Urinary bladder (tissue), 4 donors: ENCODE results near the gene FAM229A. TPM values are rescaled to one million over a fixed set of nuclear protein-coding genes. Genes with fewer than 3 reads are reported as not detected.
"Not testable (repeated sequence)": the region's sequence is repeated elsewhere in the genome, so short reads cannot be mapped to it uniquely, and the experiment has no call there.

Experiments used
- DNase-seq: peaks from one replicate; pipeline ENCODE4 v3.0.0-alpha.2; 2015; ENCODE audit errors: extremely low spot score
- H3K27ac ChIP-seq: one replicate; pipeline ENCODE4 v1.5.1; 2013; ENCODE audit warnings: low read depth, mild to moderate bottlenecking, moderate library complexity
- H3K36me3 ChIP-seq: one replicate; pipeline ENCODE4 v1.6.1; 2013; ENCODE audit warnings: mild to moderate bottlenecking, moderate library complexity; ENCODE audit not compliant: insufficient read depth
- H3K4me1 ChIP-seq: one replicate; pipeline ENCODE4 v1.6.1; 2013; ENCODE audit warnings: mild to moderate bottlenecking, moderate library complexity; ENCODE audit not compliant: insufficient read depth
- H3K4me3 ChIP-seq: one replicate; pipeline ENCODE4 v1.5.1; 2013; ENCODE audit warnings: low read depth, low read length
- WGBS: extraction: QIAGEN DNeasy Blood & Tissue Kit; methylation state at CpG from one replicate; pipeline ENCODE4 v1.1.7; 2013; 5-methylcytosine and 5-hydroxymethylcytosine counted together
- polyA plus RNA-seq: library from polyadenylated mRNA; stranded (reverse); fragments of 200-250 nt; gene quantifications from one replicate; pipeline ENCODE4 v1.2.3, GENCODE V29; 2013
- total RNA-seq: library from RNA; depleted of rRNA; stranded (reverse); fragments of >200 nt; gene quantifications from one replicate; pipeline ENCODE4 v1.2.3, GENCODE V29; 2014
- donor health status: healthy with polysubstance abuse.
- donor health status: healthy.

FAM229A gene
- total and polyA plus RNA-seq, 2 donors = 3.2 to 7.3 TPM

GRCh38 chr1:32364836-32365235 lies 2.6 kb upstream of the FAM229A start:
- H3K27ac ChIP-seq = no peak overlapping the region

GRCh38 chr1:32363713-32364112 lies 1.4 kb upstream of the FAM229A start:
- Histone ChIP-seq H3K4me3 (no peak overlapping the region), H3K36me3 (no peaks in the 10 kb centered on the region), H3K27ac (no peak overlapping the region), H3K4me1 (peaks cover 3% of the 10 kb centered on the region)
- DNase-seq = no peak
- WGBS = 92% methylated on average over 12 of the region's 12 CpGs

More at GRCh38 chr1:32364836-32365235, 2.6 kb upstream of the FAM229A start:
- peaks cover 3% of the 10 kb centered on the region for H3K4me1 ChIP-seq
- H3K4me3 ChIP-seq = no peak overlapping the region
- 91% methylated on average over 5 of the region's 5 CpGs for WGBS
- no peak for DNase-seq
- H3K36me3 ChIP-seq = peaks cover 8% of the 10 kb centered on the region

DNA sequence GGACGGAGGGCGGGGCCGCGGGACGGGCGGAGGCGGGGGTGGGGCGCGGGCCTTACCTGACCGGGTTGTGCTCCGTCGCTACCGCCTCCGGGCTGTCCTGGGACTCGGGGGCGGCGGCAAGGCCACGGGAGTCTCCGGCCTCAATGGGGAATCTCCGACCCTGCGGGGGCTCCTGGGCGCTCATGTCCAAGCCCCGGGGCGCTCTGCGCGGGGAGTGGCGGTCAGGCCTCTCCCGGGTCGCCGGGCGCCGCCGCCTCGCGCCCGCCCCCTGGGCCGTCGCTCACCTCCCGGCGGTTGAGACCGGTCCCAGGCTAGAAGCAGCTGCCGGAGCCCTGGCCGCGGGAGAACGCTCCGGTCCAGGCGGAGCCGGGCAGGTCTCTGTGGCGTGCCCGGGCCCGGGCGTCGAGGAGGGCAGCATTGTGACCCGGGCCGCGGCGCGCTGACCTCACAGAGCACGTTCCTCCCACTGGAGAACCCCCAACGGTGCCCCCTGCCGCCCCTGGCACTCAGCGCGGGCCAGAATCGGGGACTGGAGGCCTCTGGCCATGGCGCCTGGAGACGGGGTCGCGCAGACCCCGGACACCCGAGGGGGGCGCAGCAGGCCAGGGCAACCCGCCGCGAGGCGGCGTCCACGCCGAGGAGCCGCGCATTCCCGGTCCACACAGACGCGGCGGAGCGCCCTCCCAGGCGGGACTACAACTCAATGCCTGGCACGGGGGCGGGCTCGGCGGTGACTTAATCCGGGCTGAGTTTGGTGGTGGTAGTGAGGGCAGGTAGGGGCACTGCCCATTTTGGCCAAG lies 411 bp downstream of the FAM229A start:
- H3K36me3 ChIP-seq = no peaks in the 10 kb centered on the region
- WGBS = 2% methylated on average over 91 of the region's 91 CpGs
- no peak for DNase-seq
- H3K27ac ChIP-seq = no peak overlapping the region
- peaks cover 3% of the 10 kb centered on the region for H3K4me1 ChIP-seq
- H3K4me3 ChIP-seq = peak overlapping the region; percentile 34

- Histone ChIP-seq H3K36me3 (no peaks in the 10 kb centered on the region), H3K4me3 (peak overlapping the region; percentile 34), H3K27ac (no peak overlapping the region), H3K4me1 (peaks cover 3% of the 10 kb centered on the region)
- no peak for DNase-seq
- WGBS = 52% methylated on average over 35 of the region's 35 CpGs
These were observed 994 bp downstream of the FAM229A start for GRCh38 chr1:32361308-32361673.

DNA sequence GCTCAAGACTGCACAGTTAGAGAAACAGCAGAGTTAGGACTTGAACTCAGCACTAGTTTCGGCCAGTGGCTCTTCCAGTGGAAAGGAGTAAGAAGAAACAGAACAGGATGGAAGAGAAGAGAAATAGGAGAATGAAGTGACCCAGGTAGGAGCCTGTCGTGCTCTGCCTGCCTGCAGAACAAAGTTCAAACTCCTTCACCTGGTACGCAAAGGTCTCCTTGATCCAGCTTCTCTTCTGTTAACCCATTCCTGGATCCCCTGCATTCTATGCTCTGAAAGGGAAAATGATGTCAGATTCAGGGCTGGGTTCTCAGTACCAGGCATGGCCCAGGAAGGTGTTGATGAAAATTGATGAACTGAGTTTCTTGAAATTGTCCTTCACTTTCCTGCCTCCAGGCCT lies 3.9 kb downstream of the FAM229A start:
- WGBS = 80% methylated on average over 3 of the region's 3 CpGs
- Histone ChIP-seq H3K4me1 (peaks cover 3% of the 10 kb centered on the region), H3K4me3 (no peak overlapping the region), H3K36me3 (no peaks in the 10 kb centered on the region), H3K27ac (no peak overlapping the region)
- DNase-seq = no peak

DNA sequence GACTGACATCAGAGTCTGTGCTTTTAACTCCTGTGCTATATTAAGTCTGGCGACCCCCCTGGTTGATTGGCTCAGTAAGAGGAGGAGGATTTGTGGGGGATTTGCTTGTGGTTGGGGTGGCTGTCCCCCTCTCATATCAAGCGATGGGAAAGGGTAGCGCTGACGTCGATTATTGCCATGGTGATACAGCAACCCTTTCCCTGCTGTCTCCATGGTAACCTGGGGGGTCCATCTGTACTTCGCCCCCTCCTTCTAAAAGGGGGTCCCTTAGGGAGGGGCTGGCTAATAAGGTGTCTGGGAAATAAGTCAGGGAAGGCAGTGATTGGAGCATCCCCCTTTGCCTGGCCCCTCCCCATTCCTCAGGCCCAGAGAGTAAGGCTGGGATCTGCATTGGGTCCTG lies 4.7 kb downstream of the FAM229A start:
- Histone ChIP-seq H3K4me1 (peaks cover 3% of the 10 kb centered on the region), H3K27ac (no peak overlapping the region), H3K36me3 (no peaks in the 10 kb centered on the region), H3K4me3 (no peak overlapping the region)
- WGBS = 58% methylated on average over 6 of the region's 6 CpGs
- no peak for DNase-seq

DNA sequence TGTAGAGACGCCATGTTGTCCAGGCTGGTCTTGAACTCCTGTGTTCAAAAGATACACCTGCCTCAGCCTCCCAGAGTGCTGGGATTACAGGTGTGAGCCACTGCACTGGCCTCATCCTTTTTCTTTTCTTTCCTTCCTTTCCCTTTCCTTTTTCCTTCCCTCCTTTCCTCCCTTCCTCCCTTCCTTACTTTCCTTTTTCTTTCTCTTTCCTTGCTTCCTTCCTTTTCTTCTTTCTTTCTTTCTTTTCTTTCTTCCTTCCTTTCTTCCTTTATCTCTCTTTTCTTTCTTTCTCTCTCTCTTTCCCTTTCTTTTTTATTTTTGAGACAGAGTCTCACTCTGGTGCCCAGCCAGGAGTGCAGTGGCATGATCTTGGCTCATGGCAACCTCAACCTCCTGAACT lies 5.8 kb downstream of the FAM229A start:
- DNase-seq = no peak
- H3K36me3 ChIP-seq = no peaks in the 10 kb centered on the region
- peaks cover 2% of the 10 kb centered on the region for H3K4me1 ChIP-seq
- no peak overlapping the region for H3K27ac ChIP-seq
- H3K4me3 ChIP-seq = no peak overlapping the region
- WGBS = 100% methylated on average over 1 of the region's 1 CpG

DNA sequence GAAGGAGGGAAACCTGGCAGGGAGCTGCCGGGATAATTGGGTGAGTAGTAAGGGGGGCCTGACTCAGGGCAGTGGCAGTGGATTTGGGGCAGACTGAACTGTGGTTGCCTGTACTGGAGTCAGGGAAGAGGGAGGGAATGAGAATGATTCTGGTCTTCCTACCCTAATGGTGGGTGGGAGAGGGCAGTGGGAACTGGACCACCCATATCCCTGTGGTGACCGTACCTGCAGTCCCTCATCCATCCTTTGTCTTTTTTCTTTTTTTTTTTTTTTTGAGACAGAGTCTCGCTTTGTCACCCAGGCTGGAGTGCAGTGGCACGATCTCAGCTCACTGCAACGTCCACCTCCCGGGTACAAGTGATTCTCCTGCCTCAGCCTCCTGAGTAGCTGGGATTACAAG lies 6.5 kb downstream of the FAM229A start:
- H3K4me1 ChIP-seq, H3K4me3 ChIP-seq, DNase-seq, H3K27ac ChIP-seq, H3K36me3 ChIP-seq: not testable (repeated sequence)
- 93% methylated on average over 6 of the region's 6 CpGs for WGBS

GRCh38 chr1:32353886-32354570 lies 8.3 kb downstream of the FAM229A start:
- WGBS = 21% methylated on average over 2 of the region's 2 CpGs
- H3K4me1 ChIP-seq = no peaks in the 10 kb centered on the region
- no peak for DNase-seq

GRCh38 chr1:32353431-32353830 lies 8.9 kb downstream of the FAM229A start:
- Histone ChIP-seq H3K36me3 (no peaks in the 10 kb centered on the region), H3K4me3 (no peak overlapping the region), H3K4me1 (no peaks in the 10 kb centered on the region), H3K27ac (no peak overlapping the region)
- DNase-seq = no peak
- 44% methylated on average over 2 of the region's 2 CpGs for WGBS

More at GRCh38 chr1:32353886-32354570, 8.3 kb downstream of the FAM229A start:
- H3K27ac ChIP-seq = no peak overlapping the region
- H3K4me3 ChIP-seq = no peak overlapping the region
- H3K36me3 ChIP-seq = no peaks in the 10 kb centered on the region

DNA sequence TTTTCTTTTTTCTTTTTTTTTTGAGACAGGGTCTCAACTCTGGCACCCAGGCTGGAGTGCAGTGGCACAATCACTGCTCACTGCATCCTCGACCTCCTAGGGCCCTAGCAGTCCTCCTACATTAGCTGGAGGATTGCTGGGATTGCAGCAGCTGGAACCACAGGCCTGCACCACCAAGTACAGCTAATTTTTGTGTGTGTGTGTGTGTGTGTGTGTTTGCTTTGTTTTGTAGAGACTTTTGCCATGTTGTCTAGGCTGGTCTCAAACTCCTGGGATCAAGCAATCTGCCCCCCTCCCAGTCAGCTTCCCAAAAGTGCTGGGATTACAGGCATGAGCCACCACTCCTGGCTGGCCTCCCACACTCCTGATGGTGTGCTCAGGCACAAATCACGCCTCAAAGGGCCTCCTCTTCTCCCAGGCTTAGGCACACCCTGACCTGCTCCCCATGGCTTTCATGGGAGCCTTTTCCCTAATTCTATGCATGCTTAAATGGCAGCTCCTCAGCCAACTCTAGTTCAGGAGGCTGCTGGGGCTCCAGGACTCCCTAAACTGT lies 9.4 kb downstream of the FAM229A start:
- DNase-seq = no peak
- H3K4me1 ChIP-seq = no peaks in the 10 kb centered on the region
- H3K36me3 ChIP-seq = no peaks in the 10 kb centered on the region
- H3K4me3 ChIP-seq = no peak overlapping the region
- WGBS = 67% methylated on average over 2 of the region's 2 CpGs
- no peak overlapping the region for H3K27ac ChIP-seq

DNA sequence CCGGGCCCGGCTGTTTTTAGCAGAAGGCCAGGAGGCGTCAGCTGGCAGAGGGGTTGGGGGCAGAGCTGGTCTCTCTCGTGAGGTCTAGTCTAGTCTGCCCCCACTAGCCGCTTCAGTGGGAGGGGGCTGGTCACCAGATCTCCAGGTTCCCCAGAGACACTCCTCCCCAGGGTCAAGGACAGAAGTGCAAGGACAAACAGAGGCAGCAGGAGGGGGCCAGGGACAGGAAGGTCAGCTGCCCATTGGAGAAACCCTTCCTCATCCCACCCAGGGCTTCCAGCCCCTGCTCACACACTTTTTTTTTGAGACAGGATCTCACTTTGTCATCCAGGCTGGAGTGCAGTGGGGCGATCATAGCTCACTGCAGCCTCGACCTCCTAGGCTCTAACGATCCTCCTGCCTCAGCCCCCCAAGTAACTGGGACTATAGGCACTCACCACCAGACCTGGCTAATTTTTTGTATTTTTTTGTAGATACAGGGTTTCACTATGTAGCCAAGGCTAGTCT lies 10.0 kb downstream of the FAM229A start:
- DNase-seq = no peak
- Histone ChIP-seq H3K27ac (no peak overlapping the region), H3K36me3 (no peaks in the 10 kb centered on the region), H3K4me3 (peak overlapping the region; percentile 50), H3K4me1 (no peaks in the 10 kb centered on the region)
- 38% methylated on average over 8 of the region's 8 CpGs for WGBS

- peak; percentile 85 for DNase-seq
- Histone ChIP-seq H3K4me3 (peak overlapping the region; percentile 50), H3K36me3 (no peaks in the 10 kb centered on the region), H3K4me1 (no peaks in the 10 kb centered on the region), H3K27ac (peak overlapping the region; percentile 84)
- WGBS = 1% methylated on average over 75 of the region's 75 CpGs
These were observed 10.7 kb downstream of the FAM229A start for GRCh38 chr1:32351399-32352238.
